VCaP (cell line): Measurements from ENCODE around the gene ARRB2.

Experiments used
- H3K27ac ChIP-seq: fragments of 450-650 bp; 2 replicates; pipeline ENCODE4 v1.5.1; 2017
- CTCF ChIP-seq: fragments of 450-650 bp; conservative IDR thresholded peaks from 2 replicates; pipeline ENCODE4 v1.5.1; 2017; ENCODE audit warnings: mild to moderate bottlenecking, moderate library complexity

ARRB2 gene

GRCh38 chr17:4721203-4722135 is 11.0 kb downstream of the ARRB2 start:
- no peak for TF ChIP-seq CTCF
- peak overlapping the region; percentile 71 for H3K27ac ChIP-seq

GRCh38 chr17:4722678-4723240 is 12.3 kb downstream of the ARRB2 start:
- peak overlapping the region; percentile 71 for H3K27ac ChIP-seq
- no peak for TF ChIP-seq CTCF

- no peak for TF ChIP-seq CTCF
These were observed 14.2 kb downstream of the ARRB2 start for GRCh38 chr17:4724650-4725049.

GRCh38 chr17:4725646-4726310 is 15.3 kb downstream of the ARRB2 start:
- no peak for TF ChIP-seq CTCF
- no peak overlapping the region for H3K27ac ChIP-seq

More at GRCh38 chr17:4724650-4725049, 14.2 kb downstream of the ARRB2 start:
- H3K27ac ChIP-seq, result no peak overlapping the region

GRCh38 chr17:4728124-4728523 is 17.7 kb downstream of the ARRB2 start:
- no peak for TF ChIP-seq CTCF
- no peak overlapping the region for H3K27ac ChIP-seq

- TF ChIP-seq CTCF, result no peak
These were observed 22.7 kb downstream of the ARRB2 start for GRCh38 chr17:4733073-4733531.

GRCh38 chr17:4734857-4735475 is 24.5 kb downstream of the ARRB2 start:
- no peak for TF ChIP-seq CTCF
- no peak overlapping the region for H3K27ac ChIP-seq

More at GRCh38 chr17:4733073-4733531, 22.7 kb downstream of the ARRB2 start:
- H3K27ac ChIP-seq, result no peak overlapping the region
